Adrenal gland (tissue), 12 donors: ENCODE measurements around the gene TNNI3K. TPM values are rescaled to one million over a fixed set of nuclear protein-coding genes. Genes with fewer than 3 reads are reported as not detected.

Experiments used
- DNase-seq, 7 donors: peaks; one replicate each; pipeline ENCODE4 v3.0.0-alpha.2; 2019 to 2020
- H3K27ac ChIP-seq, 5 donors: fragments of 200-600 bp; sonication (generic) in 4 of 5; 1 replicate in 3 of 5; 2 replicates in 2 of 5; pipeline versions ENCODE4 v1.5.1 to v1.8.0; 2016 to 2020; ENCODE audit warnings: mild to moderate bottlenecking in 1 of 5
- H3K27me3 ChIP-seq: fragments of 200-600 bp; 2 replicates; pipeline ENCODE4 v1.8.0; 2021
- H3K36me3 ChIP-seq, 2 donors: fragments of 200-600 bp; replicated peaks in 1 of 2; 1 replicate in 1 of 2; 2 replicates in 1 of 2; pipeline versions ENCODE4 v1.5.1 to v1.8.0; 2018 to 2022
- H3K4me1 ChIP-seq, 2 donors: fragments of 200-600 bp; replicated peaks in 1 of 2; 1 replicate in 1 of 2; 2 replicates in 1 of 2; pipeline versions ENCODE4 v1.5.1 to v1.8.0; 2018 to 2021
- H3K4me3 ChIP-seq, 4 donors: fragments of 200-600 bp; sonication (generic) in 3 of 4; one replicate each; pipeline ENCODE4 v1.5.1; 2016 to 2018
- H3K9me3 ChIP-seq, 3 donors: fragments of 200-600 bp; sonication (generic) in 1 of 3; replicated peaks in 1 of 3; 1 replicate in 2 of 3; 2 replicates in 1 of 3; pipeline versions ENCODE4 v1.5.1 to v1.8.0; 2016 to 2021
- POLR2A ChIP-seq, 2 donors: fragments of 450-650 bp; IDR thresholded peaks; one replicate each; pipeline ENCODE4 v1.6.1; 2017; ENCODE audit warnings: antibody characterized with exemption in 2 of 2, mild to moderate bottlenecking in 2 of 2, moderate library complexity in 1 of 2
- WGBS, 4 donors: extraction: QIAGEN DNeasy Blood & Tissue Kit in 2 of 4; methylation state at CpG; one replicate each; pipeline versions ENCODE4 v1.1.5 to v1.1.7; 2013 to 2017; 5-methylcytosine and 5-hydroxymethylcytosine counted together
- intact Hi-C, 2 donors: fragments of 100-400 bp; cut with DNase I; formaldehyde crosslinking; loops; one replicate each; pipeline versions ENCODE4 v1.14.1 to v1.15.0; 2022 to 2023
- polyA plus RNA-seq, 3 donors: library from polyadenylated mRNA; stranded (reverse); fragments of 200-250 nt in 2 of 3; fragments of 350-450 nt in 1 of 3; fragmentation: Illumina TruSeq in 1 of 3; extraction: RNeasy Lipid Tissue Mini Kit (QIAGEN cat#74804) in 1 of 3; gene quantifications; one replicate each; pipeline ENCODE4 v1.2.3, GENCODE V29; 2013 to 2014
- total RNA-seq, 9 donors: library from RNA; depleted of rRNA in 4 of 9; stranded (reverse); fragments of >200 nt in 4 of 9; fragments of 120-200 nt in 1 of 9; fragmentation: NEBNext Ultra II Directional in 1 of 9; extraction: Animal tissue kit (Norgen Biotek cat#: 25700) in 1 of 9; gene quantifications; one replicate each; pipeline versions ENCODE4 v1.1.0 to v1.2.4, GENCODE V29; 2013 to 2023
- TF ChIP-seq, protein P1 (sequence below), 6 experiments: fragments of 450-650 bp in 4 of 6; fragments of 200-600 bp in 2 of 6; sonication (generic) in 1 of 6; IDR thresholded peaks; 1 replicate in 5 of 6; 2 replicates in 1 of 6; pipeline versions ENCODE4 v1.5.1 to v1.8.0; 2016 to 2021; ENCODE audit warnings: antibody characterized with exemption in 6 of 6, mild to moderate bottlenecking in 2 of 6, moderate library complexity in 1 of 6
- donor health status: healthy with polysubstance abuse.
- donor health status: Bipolar disorder and iron deficiency.
- donor health status: DM: yes; HTN: yes; CAD: no.
- donor health status: DM: no; HTN: no; CAD: no.
- donor health status: DM: no; HTN: no; CAD: no.
- donor health status: DM: yes; HTN: yes; CAD: no.

Gene TNNI3K
- total and polyA plus RNA-seq, 12 donors: 0.88 to 7.9 (median 2.1) TPM

GRCh38 chr1:74502432-74502831 is 267.2 kb downstream of the TNNI3K start:
- TF ChIP-seq POLR2A (IDR thresholded peaks at IDR 0.05): no peak
- TF ChIP-seq, protein P1, sequence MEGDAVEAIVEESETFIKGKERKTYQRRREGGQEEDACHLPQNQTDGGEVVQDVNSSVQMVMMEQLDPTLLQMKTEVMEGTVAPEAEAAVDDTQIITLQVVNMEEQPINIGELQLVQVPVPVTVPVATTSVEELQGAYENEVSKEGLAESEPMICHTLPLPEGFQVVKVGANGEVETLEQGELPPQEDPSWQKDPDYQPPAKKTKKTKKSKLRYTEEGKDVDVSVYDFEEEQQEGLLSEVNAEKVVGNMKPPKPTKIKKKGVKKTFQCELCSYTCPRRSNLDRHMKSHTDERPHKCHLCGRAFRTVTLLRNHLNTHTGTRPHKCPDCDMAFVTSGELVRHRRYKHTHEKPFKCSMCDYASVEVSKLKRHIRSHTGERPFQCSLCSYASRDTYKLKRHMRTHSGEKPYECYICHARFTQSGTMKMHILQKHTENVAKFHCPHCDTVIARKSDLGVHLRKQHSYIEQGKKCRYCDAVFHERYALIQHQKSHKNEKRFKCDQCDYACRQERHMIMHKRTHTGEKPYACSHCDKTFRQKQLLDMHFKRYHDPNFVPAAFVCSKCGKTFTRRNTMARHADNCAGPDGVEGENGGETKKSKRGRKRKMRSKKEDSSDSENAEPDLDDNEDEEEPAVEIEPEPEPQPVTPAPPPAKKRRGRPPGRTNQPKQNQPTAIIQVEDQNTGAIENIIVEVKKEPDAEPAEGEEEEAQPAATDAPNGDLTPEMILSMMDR (IDR thresholded peaks at IDR 0.05): no peak
- 27 to 37% (median 32%) methylated on average over 4 of the region's 4 CpGs for WGBS, 4 donors
- Histone ChIP-seq H3K9me3 (no peaks in the 10 kb centered on the region), H3K27ac (no peak overlapping the region), H3K27me3 (no peaks in the 10 kb centered on the region), H3K4me1 (no peaks in the 10 kb centered on the region), H3K36me3 (no peaks in the 10 kb centered on the region), H3K4me3 (no peak overlapping the region)
- peak in 1 of 7 donors; percentile 13 for DNase-seq
- intact Hi-C loops: no loop called here

DNA sequence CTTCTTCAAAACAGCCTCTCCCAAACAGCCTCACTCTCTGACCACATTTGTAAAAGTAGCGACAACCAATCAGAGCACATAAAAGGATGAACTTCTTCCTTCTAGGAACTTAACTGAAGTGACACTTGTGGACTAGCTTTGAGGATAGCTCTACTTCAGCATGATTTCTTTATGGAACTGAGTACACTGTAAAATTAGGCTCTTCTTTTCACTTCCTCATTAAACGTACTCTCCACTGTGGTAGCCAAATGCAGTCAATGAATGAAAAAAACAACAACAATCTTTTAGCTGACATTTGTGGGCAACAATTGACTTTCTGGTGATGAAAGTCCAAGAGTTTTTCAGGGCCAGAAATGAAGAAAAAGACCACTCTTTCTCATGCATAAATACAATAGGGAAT is 267.7 kb downstream of the TNNI3K start:
- DNase-seq: no peak
- H3K4me3 ChIP-seq: no peak overlapping the region
- H3K4me1 ChIP-seq: no peaks in the 10 kb centered on the region
- H3K36me3 ChIP-seq: no peaks in the 10 kb centered on the region
- H3K27me3 ChIP-seq: no peaks in the 10 kb centered on the region
- 56 to 68% (median 64%) methylated on average over 2 of the region's 2 CpGs for WGBS, 4 donors
- TF ChIP-seq, protein P1 (IDR thresholded peaks at IDR 0.05): no peak
- no peak overlapping the region for H3K27ac ChIP-seq
- intact Hi-C loops: no loop called here
- H3K9me3 ChIP-seq: no peaks in the 10 kb centered on the region

DNA sequence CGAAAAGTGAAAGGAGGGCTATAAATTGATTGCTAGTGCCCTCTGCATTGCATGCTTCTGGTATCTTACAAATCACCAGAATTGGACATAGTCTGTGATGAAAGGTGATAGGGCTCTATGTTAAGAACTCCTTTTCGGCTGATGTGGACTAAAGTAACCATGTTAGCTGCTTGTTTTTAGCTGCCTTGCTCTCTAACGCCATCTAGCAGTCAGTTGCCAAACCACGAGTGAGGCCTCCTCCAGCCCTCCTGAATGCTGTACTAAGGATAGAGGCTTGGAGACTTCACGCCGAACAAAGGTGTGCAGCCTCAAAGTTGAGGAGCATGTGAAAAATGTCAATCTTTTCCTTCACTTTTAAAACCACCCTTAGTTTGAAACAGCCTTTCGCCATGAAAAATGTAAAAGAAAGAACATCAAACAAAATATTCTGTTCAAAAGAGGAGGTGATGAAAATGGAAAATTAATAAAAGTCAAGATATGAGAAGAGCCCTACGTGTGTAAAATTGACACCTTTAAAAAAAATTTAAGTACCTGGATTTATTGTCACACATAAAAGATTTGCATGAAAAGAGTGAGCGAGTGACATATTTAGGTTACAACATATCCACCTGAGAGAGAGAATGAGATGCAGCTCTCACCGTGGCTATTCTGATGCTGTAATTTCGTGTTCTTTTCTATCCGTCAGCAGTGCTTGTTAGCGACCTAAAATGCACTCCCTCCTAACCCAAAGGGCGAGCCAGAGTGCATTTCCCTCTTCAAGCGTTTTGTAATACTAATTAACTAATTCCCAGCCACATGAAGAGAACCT is 269.1 kb downstream of the TNNI3K start:
- peak; percentile 36 to 88 (median 43) for DNase-seq
- no peaks in the 10 kb centered on the region for H3K27me3 ChIP-seq
- no peak overlapping the region for H3K4me3 ChIP-seq
- H3K36me3 ChIP-seq: no peaks in the 10 kb centered on the region
- H3K27ac ChIP-seq: peak overlapping the region in 1 of 5 donors; percentile 46
- no peaks in the 10 kb centered on the region for H3K9me3 ChIP-seq
- intact Hi-C loops: no loop called here
- 44 to 56% (median 46%) methylated on average over 15 of the region's 15 CpGs for WGBS, 4 donors
- TF ChIP-seq, protein P1 (IDR thresholded peaks at IDR 0.05): peak; percentile 24 to 66 (median 52)
- TF ChIP-seq POLR2A (IDR thresholded peaks at IDR 0.05): no peak
- H3K4me1 ChIP-seq: no peaks in the 10 kb centered on the region

- peak in 1 of 7 donors; percentile 85 for DNase-seq
- WGBS, 4 donors: 82 to 87% (median 83%) methylated on average over 11 of the region's 11 CpGs
- Histone ChIP-seq H3K27ac (peak overlapping the region in 1 of 5 donors; percentile 48), H3K36me3 (no peaks in the 10 kb centered on the region), H3K4me1 (no peaks in the 10 kb centered on the region), H3K9me3 (no peaks in the 10 kb centered on the region), H3K27me3 (no peaks in the 10 kb centered on the region), H3K4me3 (no peak overlapping the region)
- intact Hi-C loops: no loop called here
- TF ChIP-seq, protein P1 (IDR thresholded peaks at IDR 0.05): no peak
- TF ChIP-seq POLR2A (IDR thresholded peaks at IDR 0.05): no peak
Measured at GRCh38 chr1:74504933-74505512, 269.8 kb downstream of the TNNI3K start.
